HEK293 (cell line): Measurements from ENCODE around the gene HMGXB4.

Experiments used
- BCL11A ChIP-seq: fragments of 450-650 bp; formaldehyde crosslinking; IDR thresholded peaks from 2 replicates; pipeline ENCODE4 v1.5.1; 2016; ENCODE audit warnings: low read depth, missing biosample characterization, missing genetic modification characterization
- ZNF121 ChIP-seq: fragments of 450-650 bp; formaldehyde crosslinking; IDR thresholded peaks from 2 replicates; pipeline ENCODE4 v1.5.1; 2016; ENCODE audit warnings: missing biosample characterization, missing genetic modification characterization
- ZNF350 ChIP-seq: fragments of 450-650 bp; formaldehyde crosslinking; IDR thresholded peaks from 2 replicates; pipeline ENCODE4 v1.5.0; 2017; ENCODE audit warnings: missing biosample characterization, mild to moderate bottlenecking, missing genetic modification characterization

GRCh38 chr22:35324067-35324466 is 66.8 kb downstream of the HMGXB4 start:
- TF ChIP-seq ZNF350 (tag by site-specific recombination), result no peak
- no peak for TF ChIP-seq ZNF121 (tag by site-specific recombination)
- TF ChIP-seq BCL11A (tag by site-specific recombination), result no peak
